K562 (cell line): Measurements from ENCODE around the gene NECAP2. TPM values are rescaled to one million over a fixed set of nuclear protein-coding genes. Genes with fewer than 3 reads are reported as not detected.
"Not testable (repeated sequence)": the region's sequence is repeated elsewhere in the genome, so short reads cannot be mapped to it uniquely, and the experiment has no call there.

Experiments used
- ATAC-seq: fragments of 200-7000 bp; cut with Tn5 transposase; 3 replicates; pipeline ENCODE4 v1.9.1; 2020; ENCODE audit warnings: moderate library complexity
- BruUV-seq: library from RNA; stranded (reverse); fragments of 400-500 nt; replicated peaks from 2 replicates; lab custom pipeline; 2021; lab: Mats Ljungman, UMichigan
- CTCF ChIA-PET: fragments of 300-600 bp; formaldehyde crosslinking; extraction: SDS; loops from one replicate; lab custom pipeline; 2021; ENCODE audit warnings: low intra/inter-chr PET ratio; lab: Yijun Ruan, JAX
- POLR2A ChIA-PET: fragments of 300-600, 350-650 bp; sonication (Branson Sonifier 250); formaldehyde crosslinking; extraction: SDS; loops from one replicate; lab custom pipeline; 2021; ENCODE audit warnings: antibody characterized with exemption, inconsistent platforms; lab: Yijun Ruan, JAX
- DNase-seq, 4 experiments: peaks; one replicate each; pipeline versions ENCODE4 v3.0.0 to v3.0.0-alpha.2; 2011 to 2018; ENCODE audit warnings: low spot score in 3 of 4, mixed read lengths in 3 of 4; ENCODE audit errors: extremely low read depth in 1 of 4
- FAIRE-seq: peaks from 2 replicates; lab custom pipeline; 2011; peaks lifted over from hg19 to GRCh38; lab: Jason Lieb, UNC
- H2AFZ ChIP-seq: 2 replicates; pipeline ENCODE4 v1.6.0; 2011; ENCODE audit warnings: low read depth, low read length, control low read depth, inconsistent platforms
- H3K27ac ChIP-seq: fragments of 200-600 bp; 3 replicates; pipeline ENCODE4 v1.8.0; 2011; ENCODE audit warnings: low read depth, mild to moderate bottlenecking, control low read depth, inconsistent platforms, low read length, moderate library complexity, mixed read lengths; ENCODE audit errors: extremely low read depth
- H3K27me3 ChIP-seq, 2 experiments: fragments of 300-600 bp in 1 of 2; 2 replicates in 1 of 2; 3 replicates in 1 of 2; pipeline versions ENCODE4 v1.6.0 to v1.8.0; 2011; ENCODE audit warnings: inconsistent platforms in 2 of 2, low read length in 2 of 2, mild to moderate bottlenecking in 1 of 2, mixed read lengths in 1 of 2, moderate library complexity in 1 of 2; ENCODE audit not compliant: control insufficient read depth in 2 of 2, insufficient read depth in 2 of 2
- H3K36me3 ChIP-seq: fragments of 300-600 bp; 3 replicates; pipeline ENCODE4 v1.8.0; 2011; ENCODE audit warnings: mild to moderate bottlenecking, low read length, inconsistent platforms; ENCODE audit not compliant: control insufficient read depth, insufficient read depth
- H3K4me1 ChIP-seq, 2 experiments: fragments of 200-600 bp in 1 of 2; replicated peaks in 1 of 2; 2 replicates in 1 of 2; 3 replicates in 1 of 2; pipeline versions ENCODE4 v1.5.1 to v1.8.0; 2011; ENCODE audit warnings: inconsistent platforms in 2 of 2, low read length in 2 of 2, mild to moderate bottlenecking in 1 of 2, mixed read lengths in 1 of 2, moderate library complexity in 1 of 2; ENCODE audit not compliant: control insufficient read depth in 2 of 2, insufficient read depth in 2 of 2
- H3K4me2 ChIP-seq: 2 replicates; pipeline ENCODE4 v1.6.1; 2011; ENCODE audit warnings: low read length, control low read depth, inconsistent platforms, mixed read lengths; ENCODE audit not compliant: insufficient read depth
- H3K4me3 ChIP-seq: fragments of 200-600 bp; sonication (generic), shearing (Covaris generic); 2 replicates; pipeline ENCODE4 v1.5.1; 2016; ENCODE audit warnings: control low read depth, inconsistent platforms
- H3K79me2 ChIP-seq: fragments of 200-600 bp; 3 replicates; pipeline ENCODE4 v1.8.0; 2011; ENCODE audit warnings: low read length, inconsistent platforms; ENCODE audit not compliant: control insufficient read depth, insufficient read depth
- H3K9ac ChIP-seq, 2 experiments: 2 replicates each; pipeline versions ENCODE4 v1.6.0 to v1.6.1; 2011; ENCODE audit warnings: low read depth in 2 of 2, low read length in 2 of 2, control low read depth in 1 of 2, inconsistent platforms in 1 of 2, mild to moderate bottlenecking in 1 of 2, mixed read lengths in 1 of 2; ENCODE audit not compliant: insufficient read depth in 1 of 2
- H3K9me1 ChIP-seq: one replicate; pipeline ENCODE4 v1.6.0; 2011; ENCODE audit warnings: inconsistent platforms, mild to moderate bottlenecking, low read length, moderate library complexity; ENCODE audit not compliant: control insufficient read depth, insufficient read depth
- H3K9me3 ChIP-seq: replicated peaks from 2 replicates; pipeline ENCODE4 v1.5.1; 2011; ENCODE audit warnings: low read depth, low read length, inconsistent platforms; ENCODE audit not compliant: control insufficient read depth, insufficient read depth
- H4K20me1 ChIP-seq: replicated peaks from 2 replicates; pipeline ENCODE4 v1.6.1; 2011; ENCODE audit warnings: low read length, inconsistent platforms, mixed read lengths; ENCODE audit not compliant: control insufficient read depth, insufficient read depth
- ZBTB33 ChIP-seq: sonication (generic); formaldehyde crosslinking; IDR thresholded peaks from 2 replicates; pipeline ENCODE4 v1.8.1; 2023; ENCODE audit warnings: mild to moderate bottlenecking, missing genetic modification reagents
- WGBS: fragments of 100-300 bp; shearing (Covaris generic); methylation state at CpG from one replicate; pipeline ENCODE4 v1.1.6; 2016; ENCODE audit warnings: low coverage, mixed read lengths; ENCODE audit not compliant: insufficient coverage; ENCODE audit errors: missing lambda C conversion rate; 5-methylcytosine and 5-hydroxymethylcytosine counted together
- in situ Hi-C: fragments of 300-500 bp; cut with MboI; formaldehyde crosslinking; loops from 4 replicates; pipeline ENCODE4 v1.15.0; 2018; ENCODE audit warnings: inconsistent platforms, mixed read lengths
- intact Hi-C: fragments of 100-400 bp; cut with micrococcal nuclease; formaldehyde crosslinking; loops from 2 replicates; pipeline ENCODE4 v1.14.2; 2022
- polyA plus RNA-seq, 8 experiments: library from polyadenylated mRNA; depleted of rRNA in 4 of 8; stranded (reverse) in 5 of 8; unstranded in 3 of 8; fragments of >200 nt; fragmentation: Nextera tagmentation in 2 of 8; fragmentation: Illumina TruSeq in 1 of 8; extraction: Ambion mirVana in 2 of 8; extraction: Trizol in 1 of 8; gene quantifications; 2 replicates each; pipeline versions ENCODE4 v1.2.1 to v1.2.3, GENCODE V29; 2011 to 2014; ENCODE audit warnings: inconsistent platforms in 1 of 8, missing spikeins in 1 of 8
- total RNA-seq, 7 experiments: library from RNA; depleted of rRNA in 6 of 7; stranded (reverse); fragments of >200 nt in 6 of 7; fragmentation: Illumina TruSeq in 2 of 7; extraction: Trizol in 2 of 7; gene quantifications; 2 replicates each; pipeline versions ENCODE4 v1.2.1 to v1.2.3, GENCODE V29; 2011 to 2021; ENCODE audit warnings: low replicate concordance in 1 of 7

Gene NECAP2
- total and polyA plus RNA-seq, 9 of the 15 experiments (the other 6 are each of a cell fraction or from before 2014, with no cell fraction given) = 22.7 to 107 (median 79.2) TPM

- peak; percentile 83 for TF ChIP-seq ZBTB33
- H3K9ac ChIP-seq, H2AFZ ChIP-seq, in situ Hi-C loops, CTCF ChIA-PET, H3K4me3 ChIP-seq, H3K79me2 ChIP-seq, DNase-seq, H3K9me1 ChIP-seq, FAIRE-seq, H4K20me1 ChIP-seq, H3K27ac ChIP-seq, intact Hi-C loops, BruUV-seq, H3K27me3 ChIP-seq, H3K4me2 ChIP-seq, H3K36me3 ChIP-seq, ATAC-seq, H3K9me3 ChIP-seq: not testable (repeated sequence)
- peaks cover 0 to 13% of the 10 kb centered on the region in 2 experiments; a peak in 2 of 5 replicates for H3K4me1 ChIP-seq
- WGBS = 95% methylated on average over 23 of the region's 26 CpGs
- POLR2A ChIA-PET = interaction anchor here (1.3 kb wide), 1 partner anchor 41 kb away, joined by 3 read pairs; no protein-coding TSS in a partner anchor
Measured at GRCh38 chr1:16483146-16483545, 42.6 kb downstream of the NECAP2 start.
